HCT116 (cell line): Measurements from ENCODE around the gene HIVEP2. TPM values are rescaled to one million over a fixed set of nuclear protein-coding genes. Genes with fewer than 3 reads are reported as not detected.

Experiments used
- ATAC-seq: fragments of 200-7000 bp; cut with Tn5 transposase; 2 replicates; pipeline ENCODE4 v1.9.1; 2020; ENCODE audit warnings: mild to moderate bottlenecking, moderate library complexity
- BruUV-seq: library from RNA; stranded (reverse); fragments of 400-500 nt; replicated peaks from 2 replicates; lab custom pipeline; 2021; lab: Mats Ljungman, UMichigan
- CTCF ChIA-PET: fragments of 300-600 bp; sonication (Branson Sonifier 250); formaldehyde crosslinking; loops from one replicate; lab custom pipeline; 2021; ENCODE audit warnings: antibody characterized with exemption; lab: Charles Lee
- POLR2A ChIA-PET: fragments of 300-600, 350-600 bp; sonication (Branson Sonifier 250); formaldehyde crosslinking; loops from one replicate; lab custom pipeline; 2021; ENCODE audit warnings: antibody characterized with exemption; lab: Charles Lee
- RAD21 ChIA-PET, 2 experiments: fragments of 300-600 bp; sonication (Branson Sonifier 250); formaldehyde crosslinking; loops; one replicate each; lab custom pipeline; 2023; ENCODE audit warnings: low total read pairs in 2 of 2; ENCODE audit not compliant: uncharacterized antibody in 2 of 2, unreplicated experiment in 2 of 2, low non-redundant PET in 1 of 2; lab: Charles Lee
- DNase-seq: peaks from one replicate; pipeline ENCODE4 v3.0.0-alpha.2; 2010; ENCODE audit warnings: low read depth, low spot score
- H2AFZ ChIP-seq: fragments of 200-600 bp; shearing (Covaris generic), sonication (generic); 2 replicates; pipeline ENCODE4 v1.6.1; 2017; ENCODE audit warnings: low read depth, mixed run types, mixed read lengths, antibody characterized with exemption, low read length; ENCODE audit not compliant: poor library complexity, severe bottlenecking
- H3K27ac ChIP-seq: 2 replicates; pipeline ENCODE4 v1.5.1; 2012; ENCODE audit warnings: low read depth, low read length
- H3K27me3 ChIP-seq: fragments of 200-600 bp; sonication (generic); 2 replicates; pipeline ENCODE4 v1.6.1; 2016; ENCODE audit warnings: mixed run types, low read length, mixed read lengths; ENCODE audit not compliant: insufficient read depth
- H3K36me3 ChIP-seq, 2 experiments: fragments of 200-500 bp in 1 of 2; fragments of 200-600 bp in 1 of 2; sonication (Bioruptor generic) in 1 of 2; sonication (generic) in 1 of 2; 2 replicates each; pipeline versions ENCODE4 v1.5.1 to v1.6.1; 2014 to 2016; ENCODE audit warnings: low read length in 2 of 2, inconsistent platforms in 1 of 2, mixed read lengths in 1 of 2, mixed run types in 1 of 2; ENCODE audit not compliant: insufficient read depth in 2 of 2, control insufficient read depth in 1 of 2
- H3K4me1 ChIP-seq, 2 experiments: fragments of 200-600 bp in 1 of 2; sonication (generic) in 1 of 2; 2 replicates each; pipeline versions ENCODE4 v1.5.1 to v1.6.1; 2012 to 2017; ENCODE audit warnings: low read length in 2 of 2, inconsistent platforms in 1 of 2, mild to moderate bottlenecking in 1 of 2, mixed read lengths in 1 of 2, mixed run types in 1 of 2, moderate library complexity in 1 of 2; ENCODE audit not compliant: insufficient read depth in 2 of 2, control insufficient read depth in 1 of 2
- H3K4me2 ChIP-seq: fragments of 200-600 bp; sonication (generic); 2 replicates; pipeline ENCODE4 v1.6.1; 2017; ENCODE audit warnings: mixed run types, low read length, mixed read lengths
- H3K4me3 ChIP-seq, 2 experiments: fragments of 200-600 bp in 1 of 2; sonication (generic) in 1 of 2; replicated peaks in 1 of 2; 2 replicates each; pipeline ENCODE4 v1.5.1; 2011 to 2016; ENCODE audit warnings: low read length in 2 of 2, control low read depth in 1 of 2, low read depth in 1 of 2, mild to moderate bottlenecking in 1 of 2, mixed read lengths in 1 of 2, mixed run types in 1 of 2
- H3K79me2 ChIP-seq: fragments of 200-600 bp; sonication (generic); 2 replicates; pipeline ENCODE4 v1.6.1; 2017; ENCODE audit warnings: mild to moderate bottlenecking, mixed run types, low read length, moderate library complexity, mixed read lengths; ENCODE audit not compliant: insufficient read depth
- H3K9ac ChIP-seq: fragments of 200-600 bp; sonication (generic); 2 replicates; pipeline ENCODE4 v1.6.1; 2016; ENCODE audit warnings: low read length, mixed read lengths
- H3K9me2 ChIP-seq: fragments of 200-600 bp; sonication (generic), shearing (Covaris generic); 2 replicates; pipeline ENCODE4 v1.6.1; 2017; ENCODE audit warnings: mixed run types, mild to moderate bottlenecking, moderate library complexity; ENCODE audit not compliant: insufficient read depth
- H3K9me3 ChIP-seq, 2 experiments: fragments of 200-500 bp in 1 of 2; fragments of 200-600 bp in 1 of 2; sonication (Bioruptor generic) in 1 of 2; sonication (generic) in 1 of 2; 2 replicates each; pipeline ENCODE4 v1.6.1; 2014 to 2017; ENCODE audit warnings: low read length in 2 of 2, mixed read lengths in 2 of 2, inconsistent platforms in 1 of 2, low read depth in 1 of 2, mild to moderate bottlenecking in 1 of 2, mixed run types in 1 of 2, moderate library complexity in 1 of 2; ENCODE audit not compliant: control insufficient read depth in 1 of 2, insufficient read depth in 1 of 2
- H4K20me1 ChIP-seq: fragments of 200-600 bp; sonication (generic), shearing (Covaris generic); 2 replicates; pipeline ENCODE4 v1.6.1; 2017; ENCODE audit warnings: mixed run types, mild to moderate bottlenecking, moderate library complexity; ENCODE audit not compliant: insufficient read depth
- CBX3 ChIP-seq: IDR thresholded peaks from 2 replicates; pipeline ENCODE4 v1.6.1; 2012; ENCODE audit warnings: low read depth
- EGR1 ChIP-seq: IDR thresholded peaks from 2 replicates; pipeline ENCODE4 v1.6.1; 2012; ENCODE audit warnings: low read depth
- ELF1 ChIP-seq: IDR thresholded peaks from 2 replicates; pipeline ENCODE4 v1.6.1; 2012; ENCODE audit warnings: low read depth, borderline replicate concordance
- EZH2 ChIP-seq: fragments of 200-600 bp; sonication (generic); IDR thresholded peaks from 2 replicates; pipeline ENCODE4 v1.6.1; 2017; ENCODE audit warnings: antibody characterized with exemption, mixed run types
- EZH2phosphoT487 ChIP-seq: fragments of 200-600 bp; IDR thresholded peaks from 2 replicates; pipeline ENCODE4 v1.6.1; 2018; ENCODE audit warnings: antibody characterized with exemption, borderline replicate concordance
- FOSL1 ChIP-seq: IDR thresholded peaks from 2 replicates; pipeline ENCODE4 v1.6.1; 2012; ENCODE audit warnings: low read depth
- JUND ChIP-seq: IDR thresholded peaks from 2 replicates; pipeline ENCODE4 v1.6.1; 2012
- POLR2A ChIP-seq: IDR thresholded peaks from 2 replicates; pipeline ENCODE4 v1.7.0; 2011; ENCODE audit warnings: borderline replicate concordance; ENCODE audit not compliant: insufficient read depth, insufficient read length; ENCODE audit errors: extremely low read depth
- POLR2AphosphoS5 ChIP-seq: IDR thresholded peaks from 2 replicates; pipeline ENCODE4 v1.6.1; 2011; ENCODE audit warnings: mild to moderate bottlenecking, low read depth, low read length, moderate library complexity
- RAD21 ChIP-seq: IDR thresholded peaks from 2 replicates; pipeline ENCODE4 v1.6.1; 2012; ENCODE audit warnings: low read depth, mild to moderate bottlenecking
- SIN3A ChIP-seq: IDR thresholded peaks from 2 replicates; pipeline ENCODE4 v1.6.1; 2012; ENCODE audit warnings: low read depth
- SRF ChIP-seq: IDR thresholded peaks from 2 replicates; pipeline ENCODE4 v1.6.1; 2012; ENCODE audit warnings: low read depth
- TCF7L2 ChIP-seq: IDR thresholded peaks from 2 replicates; pipeline ENCODE4 v1.7.0; 2011; ENCODE audit warnings: borderline replicate concordance, inconsistent platforms; ENCODE audit not compliant: insufficient read depth, insufficient read length; ENCODE audit errors: extremely low read depth
- ZNF274 ChIP-seq: fragments of 200-500 bp; sonication (Bioruptor generic); IDR thresholded peaks from 2 replicates; pipeline ENCODE4 v1.6.1; 2014; ENCODE audit warnings: mild to moderate bottlenecking, low read depth, low read length, inconsistent platforms
- intact Hi-C: fragments of 100-400 bp; cut with micrococcal nuclease; formaldehyde crosslinking; loops from 2 replicates; pipeline ENCODE4 v1.10.0; 2022
- total RNA-seq: library from RNA; stranded (reverse); gene quantifications from one replicate; pipeline ENCODE4 v1.2.1, GENCODE V29; 2021; ENCODE audit not compliant: unreplicated experiment
- TF ChIP-seq, protein P1 (sequence below): IDR thresholded peaks from 2 replicates; pipeline ENCODE4 v1.6.1; 2012
- TF ChIP-seq, protein P2 (sequence below): IDR thresholded peaks from 2 replicates; pipeline ENCODE4 v1.6.1; 2011; ENCODE audit warnings: mild to moderate bottlenecking, low read length, moderate library complexity; ENCODE audit not compliant: insufficient replicate concordance; ENCODE audit errors: extremely low read depth
- TF ChIP-seq, protein P3 (sequence below): IDR thresholded peaks from 2 replicates; pipeline ENCODE4 v1.6.1; 2012

The HIVEP2 gene
- total RNA-seq, 1 experiment from 2014 or later, result 8.1 TPM

DNA sequence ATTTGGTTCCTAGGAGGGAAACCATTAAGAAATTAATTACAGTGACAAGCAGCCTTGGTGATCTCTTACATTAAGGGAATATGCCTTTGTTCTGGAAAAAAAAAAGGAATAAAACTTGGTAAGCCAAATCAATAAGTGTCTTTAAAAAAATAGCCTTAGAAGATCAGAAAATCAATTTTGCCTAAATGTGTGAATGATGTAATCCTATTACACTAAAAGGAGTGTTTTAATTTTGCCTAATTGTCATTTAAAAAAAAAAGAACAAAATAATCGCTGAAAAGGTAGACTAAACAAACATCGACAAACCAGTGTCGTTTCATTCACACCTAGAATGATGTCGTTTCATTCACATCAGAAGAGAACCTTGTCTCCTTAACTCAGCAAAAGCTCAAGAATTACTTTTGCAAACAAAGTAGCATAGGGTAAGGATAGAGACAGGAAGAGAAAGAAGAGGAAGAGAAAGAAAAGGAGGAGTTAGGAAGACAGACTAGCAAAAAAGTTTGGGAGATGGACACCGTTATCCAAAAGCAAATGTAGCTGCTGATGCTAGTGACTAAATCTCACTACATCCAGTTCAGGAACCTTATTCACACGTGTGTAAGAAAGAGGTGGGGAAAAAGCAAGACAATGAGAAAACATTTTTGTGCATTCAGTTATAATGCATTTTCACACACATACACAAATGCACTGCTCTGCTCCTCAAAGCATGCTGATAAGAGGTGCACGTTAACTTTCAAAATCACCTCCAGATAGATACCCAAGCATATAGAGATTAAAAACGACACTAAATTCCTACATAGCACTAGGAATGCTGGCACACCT lies 60.6 kb downstream of the HIVEP2 start (continued):
- TF ChIP-seq RAD21, result no peak
- no peak for TF ChIP-seq EGR1
- no peak for TF ChIP-seq FOSL1
- TF ChIP-seq, protein P1, sequence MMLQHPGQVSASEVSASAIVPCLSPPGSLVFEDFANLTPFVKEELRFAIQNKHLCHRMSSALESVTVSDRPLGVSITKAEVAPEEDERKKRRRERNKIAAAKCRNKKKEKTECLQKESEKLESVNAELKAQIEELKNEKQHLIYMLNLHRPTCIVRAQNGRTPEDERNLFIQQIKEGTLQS, result no peak
- TF ChIP-seq POLR2AphosphoS5, result no peak

DNA sequence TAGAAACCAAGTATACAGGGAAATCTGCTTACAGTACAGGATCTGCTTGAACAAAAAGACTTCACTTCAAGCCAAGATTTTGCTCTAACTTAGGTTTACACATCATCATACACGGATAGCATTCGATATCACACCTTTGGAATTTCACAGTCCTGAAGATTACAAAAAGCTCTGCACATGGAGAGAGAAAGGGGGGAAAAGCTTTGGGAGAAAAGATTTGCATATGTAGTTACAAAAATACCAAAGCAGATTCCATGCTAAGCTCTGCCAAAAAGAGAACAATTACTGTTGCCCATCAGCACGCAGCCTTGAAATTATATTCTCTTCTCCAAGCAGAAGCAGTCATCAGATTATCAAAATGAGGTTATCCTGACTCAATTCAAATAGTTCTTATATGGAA lies 62.0 kb downstream of the HIVEP2 start:
- H3K9me3 ChIP-seq, result no peaks in the 10 kb centered on the region
- H3K4me1 ChIP-seq, result peaks cover 19 to 38% of the 10 kb centered on the region in 2 experiments
- no peaks in the 10 kb centered on the region for H3K9me2 ChIP-seq
- TF ChIP-seq, protein P1, result no peak
- TF ChIP-seq CBX3 (no peak), ZNF274 (no peak), EGR1 (no peak), EZH2 (no peak), FOSL1 (no peak), EZH2phosphoT487 (no peak), SRF (no peak), POLR2AphosphoS5 (no peak), SIN3A (no peak), JUND (no peak), POLR2A (no peak), RAD21 (no peak), TCF7L2 (no peak), ELF1 (no peak)
- TF ChIP-seq, protein P2, sequence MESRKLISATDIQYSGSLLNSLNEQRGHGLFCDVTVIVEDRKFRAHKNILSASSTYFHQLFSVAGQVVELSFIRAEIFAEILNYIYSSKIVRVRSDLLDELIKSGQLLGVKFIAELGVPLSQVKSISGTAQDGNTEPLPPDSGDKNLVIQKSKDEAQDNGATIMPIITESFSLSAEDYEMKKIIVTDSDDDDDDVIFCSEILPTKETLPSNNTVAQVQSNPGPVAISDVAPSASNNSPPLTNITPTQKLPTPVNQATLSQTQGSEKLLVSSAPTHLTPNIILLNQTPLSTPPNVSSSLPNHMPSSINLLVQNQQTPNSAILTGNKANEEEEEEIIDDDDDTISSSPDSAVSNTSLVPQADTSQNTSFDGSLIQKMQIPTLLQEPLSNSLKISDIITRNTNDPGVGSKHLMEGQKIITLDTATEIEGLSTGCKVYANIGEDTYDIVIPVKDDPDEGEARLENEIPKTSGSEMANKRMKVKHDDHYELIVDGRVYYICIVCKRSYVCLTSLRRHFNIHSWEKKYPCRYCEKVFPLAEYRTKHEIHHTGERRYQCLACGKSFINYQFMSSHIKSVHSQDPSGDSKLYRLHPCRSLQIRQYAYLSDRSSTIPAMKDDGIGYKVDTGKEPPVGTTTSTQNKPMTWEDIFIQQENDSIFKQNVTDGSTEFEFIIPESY, result no peak
- TF ChIP-seq, protein P3, sequence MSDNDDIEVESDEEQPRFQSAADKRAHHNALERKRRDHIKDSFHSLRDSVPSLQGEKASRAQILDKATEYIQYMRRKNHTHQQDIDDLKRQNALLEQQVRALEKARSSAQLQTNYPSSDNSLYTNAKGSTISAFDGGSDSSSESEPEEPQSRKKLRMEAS, result no peak
- ATAC-seq (no peak), DNase-seq (no peak)
- no peaks in the 10 kb centered on the region for H3K79me2 ChIP-seq
- H3K4me2 ChIP-seq, result no peak overlapping the region
- H3K4me3 ChIP-seq, result no peak overlapping the region
- H3K36me3 ChIP-seq, result no peaks in the 10 kb centered on the region
- no peak overlapping the region for H3K9ac ChIP-seq
- no peak overlapping the region for H2AFZ ChIP-seq
- POLR2A ChIA-PET, result interaction anchor here (0.8 kb wide), 1 partner anchor 9 kb away, joined by 3 read pairs; no protein-coding TSS in a partner anchor
- CTCF ChIA-PET, result no interaction called here
- no peaks in the 10 kb centered on the region for H4K20me1 ChIP-seq
- H3K27ac ChIP-seq, result no peak overlapping the region
- intact Hi-C loops, result no loop called here
- H3K27me3 ChIP-seq, result no peaks in the 10 kb centered on the region
- RAD21 ChIA-PET, result no interaction called here
- BruUV-seq, result no TSS peak
